Ishikawa (cell line): ENCODE data around the gene TRIM33.

Experiments used
- CEBPB ChIP-seq: IDR thresholded peaks from 2 replicates; pipeline ENCODE4 v1.6.1; 2012
- CREB1 ChIP-seq: IDR thresholded peaks from 2 replicates; pipeline ENCODE4 v1.6.1; 2012; ENCODE audit warnings: low read depth
- EGR1 ChIP-seq: IDR thresholded peaks from 2 replicates; pipeline ENCODE4 v1.6.1; 2012
- EP300 ChIP-seq: IDR thresholded peaks from 2 replicates; pipeline ENCODE4 v1.6.1; 2012; ENCODE audit warnings: borderline replicate concordance
- FOXM1 ChIP-seq: IDR thresholded peaks from 2 replicates; pipeline ENCODE4 v1.6.1; 2012; ENCODE audit warnings: low read depth, borderline replicate concordance
- TAF1 ChIP-seq: IDR thresholded peaks from 2 replicates; pipeline ENCODE4 v1.6.1; 2012; ENCODE audit warnings: low read depth, mild to moderate bottlenecking
- TCF12 ChIP-seq: IDR thresholded peaks from 2 replicates; pipeline ENCODE4 v1.6.1; 2012; ENCODE audit warnings: low read depth
- TEAD4 ChIP-seq: IDR thresholded peaks from 2 replicates; pipeline ENCODE4 v1.6.1; 2012
- YY1 ChIP-seq: IDR thresholded peaks from 2 replicates; pipeline ENCODE4 v1.6.1; 2012; ENCODE audit warnings: low read depth
- ZBTB7A ChIP-seq: IDR thresholded peaks from 2 replicates; pipeline ENCODE4 v1.6.1; 2012; ENCODE audit warnings: low read depth
- TF ChIP-seq, protein P1 (sequence below): IDR thresholded peaks from 2 replicates; pipeline ENCODE4 v1.6.1; 2012
- TF ChIP-seq, protein P2 (sequence below): IDR thresholded peaks from 2 replicates; pipeline ENCODE4 v1.6.1; 2012
- TF ChIP-seq, protein P3 (sequence below): IDR thresholded peaks from 2 replicates; pipeline ENCODE4 v1.6.1; 2012; ENCODE audit warnings: low read depth, mild to moderate bottlenecking

DNA sequence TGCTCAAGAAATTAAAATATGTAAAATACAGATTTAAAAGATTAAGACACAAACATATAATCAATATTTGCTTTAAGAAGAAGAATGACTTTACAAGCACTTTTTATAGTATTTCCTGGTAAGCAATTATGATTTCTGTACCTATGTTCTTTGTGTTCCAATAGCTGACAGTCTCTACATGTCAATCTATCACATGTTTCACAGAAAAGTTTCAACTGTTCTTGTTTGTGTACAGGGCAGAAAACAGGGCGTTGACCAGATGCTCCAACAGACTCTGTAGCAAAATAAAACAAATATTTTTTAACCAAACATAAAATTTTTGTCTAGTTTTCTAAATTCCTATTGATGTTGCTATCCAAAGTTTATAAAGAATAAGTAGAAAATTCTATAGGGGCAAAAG, 48.0 kb downstream of the TRIM33 start:
- TF ChIP-seq YY1 (no peak), TAF1 (no peak), TCF12 (no peak), CEBPB (no peak), FOXM1 (no peak), TEAD4 (no peak), EP300 (no peak), EGR1 (no peak), CREB1 (no peak), ZBTB7A (no peak)
- TF ChIP-seq, protein P1, sequence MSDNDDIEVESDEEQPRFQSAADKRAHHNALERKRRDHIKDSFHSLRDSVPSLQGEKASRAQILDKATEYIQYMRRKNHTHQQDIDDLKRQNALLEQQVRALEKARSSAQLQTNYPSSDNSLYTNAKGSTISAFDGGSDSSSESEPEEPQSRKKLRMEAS: no peak
- TF ChIP-seq, protein P2, sequence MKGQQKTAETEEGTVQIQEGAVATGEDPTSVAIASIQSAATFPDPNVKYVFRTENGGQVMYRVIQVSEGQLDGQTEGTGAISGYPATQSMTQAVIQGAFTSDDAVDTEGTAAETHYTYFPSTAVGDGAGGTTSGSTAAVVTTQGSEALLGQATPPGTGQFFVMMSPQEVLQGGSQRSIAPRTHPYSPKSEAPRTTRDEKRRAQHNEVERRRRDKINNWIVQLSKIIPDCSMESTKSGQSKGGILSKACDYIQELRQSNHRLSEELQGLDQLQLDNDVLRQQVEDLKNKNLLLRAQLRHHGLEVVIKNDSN: no peak
- TF ChIP-seq, protein P3, sequence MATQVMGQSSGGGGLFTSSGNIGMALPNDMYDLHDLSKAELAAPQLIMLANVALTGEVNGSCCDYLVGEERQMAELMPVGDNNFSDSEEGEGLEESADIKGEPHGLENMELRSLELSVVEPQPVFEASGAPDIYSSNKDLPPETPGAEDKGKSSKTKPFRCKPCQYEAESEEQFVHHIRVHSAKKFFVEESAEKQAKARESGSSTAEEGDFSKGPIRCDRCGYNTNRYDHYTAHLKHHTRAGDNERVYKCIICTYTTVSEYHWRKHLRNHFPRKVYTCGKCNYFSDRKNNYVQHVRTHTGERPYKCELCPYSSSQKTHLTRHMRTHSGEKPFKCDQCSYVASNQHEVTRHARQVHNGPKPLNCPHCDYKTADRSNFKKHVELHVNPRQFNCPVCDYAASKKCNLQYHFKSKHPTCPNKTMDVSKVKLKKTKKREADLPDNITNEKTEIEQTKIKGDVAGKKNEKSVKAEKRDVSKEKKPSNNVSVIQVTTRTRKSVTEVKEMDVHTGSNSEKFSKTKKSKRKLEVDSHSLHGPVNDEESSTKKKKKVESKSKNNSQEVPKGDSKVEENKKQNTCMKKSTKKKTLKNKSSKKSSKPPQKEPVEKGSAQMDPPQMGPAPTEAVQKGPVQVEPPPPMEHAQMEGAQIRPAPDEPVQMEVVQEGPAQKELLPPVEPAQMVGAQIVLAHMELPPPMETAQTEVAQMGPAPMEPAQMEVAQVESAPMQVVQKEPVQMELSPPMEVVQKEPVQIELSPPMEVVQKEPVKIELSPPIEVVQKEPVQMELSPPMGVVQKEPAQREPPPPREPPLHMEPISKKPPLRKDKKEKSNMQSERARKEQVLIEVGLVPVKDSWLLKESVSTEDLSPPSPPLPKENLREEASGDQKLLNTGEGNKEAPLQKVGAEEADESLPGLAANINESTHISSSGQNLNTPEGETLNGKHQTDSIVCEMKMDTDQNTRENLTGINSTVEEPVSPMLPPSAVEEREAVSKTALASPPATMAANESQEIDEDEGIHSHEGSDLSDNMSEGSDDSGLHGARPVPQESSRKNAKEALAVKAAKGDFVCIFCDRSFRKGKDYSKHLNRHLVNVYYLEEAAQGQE: no peak
